Upper lobe of right lung (tissue), 1 donor: Measurements from ENCODE around the gene CRYZL1. TPM values are rescaled to one million over a fixed set of nuclear protein-coding genes. Genes with fewer than 3 reads are reported as not detected.

Experiments
- ATAC-seq: fragments of 200-7000 bp; cut with Tn5 transposase; one replicate; pipeline ENCODE4 v1.9.1; 2020; ENCODE audit warnings: mild to moderate bottlenecking, moderate library complexity
- DNase-seq: peaks from one replicate; pipeline ENCODE4 v3.0.0-alpha.2; 2020
- H3K27ac ChIP-seq: fragments of 200-600 bp; one replicate; pipeline ENCODE4 v1.8.0; 2022
- H3K27me3 ChIP-seq: fragments of 200-600 bp; one replicate; pipeline ENCODE4 v1.8.0; 2022; ENCODE audit warnings: mild to moderate bottlenecking
- H3K36me3 ChIP-seq: fragments of 200-600 bp; one replicate; pipeline ENCODE4 v1.8.0; 2022
- H3K4me1 ChIP-seq: fragments of 200-600 bp; one replicate; pipeline ENCODE4 v1.8.0; 2022
- H3K4me3 ChIP-seq: fragments of 200-600 bp; one replicate; pipeline ENCODE4 v1.8.0; 2022; ENCODE audit warnings: mild to moderate bottlenecking
- H3K9me3 ChIP-seq: fragments of 200-600 bp; one replicate; pipeline ENCODE4 v1.8.0; 2022
- intact Hi-C: fragments of 100-400 bp; cut with DNase I; formaldehyde crosslinking; loops from one replicate; pipeline ENCODE4 v1.11.0; 2022
- total RNA-seq: library from RNA; stranded (reverse); fragmentation: NEBNext Ultra II Directional; extraction: Animal tissue kit (Norgen Biotek cat#: 25700); gene quantifications from one replicate; pipeline ENCODE4 v1.2.1, GENCODE V29; 2021
- TF ChIP-seq, protein P1 (sequence below): fragments of 200-600 bp; IDR thresholded peaks from one replicate; pipeline ENCODE4 v1.8.0; 2022; ENCODE audit warnings: antibody characterized with exemption
- donor health status: DM: no; HTN: yes; CAD: no; lungs with severe emphysema.

The CRYZL1 gene
- total RNA-seq, 1 donor from 2014 or later: 38.0 TPM

DNA sequence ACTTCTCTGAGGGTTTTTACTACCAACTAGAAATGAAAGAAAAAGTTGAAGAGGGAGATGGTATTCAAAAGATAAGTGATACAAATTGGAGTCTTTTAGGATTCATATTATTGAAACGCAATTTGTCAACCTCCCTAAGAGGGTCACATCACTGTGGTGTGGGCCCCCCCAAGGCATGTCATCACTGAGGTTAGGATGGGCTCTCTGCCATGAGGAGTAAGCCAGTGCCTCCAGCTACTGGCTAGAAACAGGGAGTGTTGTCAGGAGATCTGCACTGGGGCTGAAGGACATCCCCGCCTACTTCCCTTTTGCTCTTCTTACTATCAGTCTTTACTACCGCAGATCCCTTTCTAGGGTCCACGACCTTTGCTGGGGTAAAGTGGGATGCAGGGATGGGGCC is 26.6 kb upstream of the CRYZL1 start:
- peak; percentile 44 for ATAC-seq

DNA sequence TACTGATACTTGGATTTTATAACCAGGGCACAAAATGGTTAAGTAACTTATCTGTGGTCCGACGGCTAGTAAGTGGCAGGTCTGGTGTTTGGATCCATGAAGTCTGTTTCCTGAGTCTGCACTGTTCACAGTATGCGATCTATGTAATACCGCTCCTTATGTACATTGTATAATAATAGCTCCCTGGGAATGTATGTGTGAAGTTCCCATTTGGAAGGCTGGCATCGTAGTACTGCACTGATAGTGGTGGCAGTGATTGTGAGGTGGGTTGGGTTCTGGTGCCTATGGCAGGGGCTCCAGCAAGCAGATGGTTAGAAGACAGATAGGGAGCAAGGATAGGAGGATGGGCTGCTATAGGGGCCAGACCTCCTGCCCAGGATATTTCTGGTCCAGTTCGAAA is 26.1 kb upstream of the CRYZL1 start:
- Histone ChIP-seq H3K27ac (no peak overlapping the region), H3K9me3 (no peaks in the 10 kb centered on the region), H3K27me3 (no peaks in the 10 kb centered on the region), H3K4me3 (no peak overlapping the region), H3K4me1 (peaks cover 5% of the 10 kb centered on the region), H3K36me3 (no peaks in the 10 kb centered on the region)
- ATAC-seq: no peak
- TF ChIP-seq, protein P1, sequence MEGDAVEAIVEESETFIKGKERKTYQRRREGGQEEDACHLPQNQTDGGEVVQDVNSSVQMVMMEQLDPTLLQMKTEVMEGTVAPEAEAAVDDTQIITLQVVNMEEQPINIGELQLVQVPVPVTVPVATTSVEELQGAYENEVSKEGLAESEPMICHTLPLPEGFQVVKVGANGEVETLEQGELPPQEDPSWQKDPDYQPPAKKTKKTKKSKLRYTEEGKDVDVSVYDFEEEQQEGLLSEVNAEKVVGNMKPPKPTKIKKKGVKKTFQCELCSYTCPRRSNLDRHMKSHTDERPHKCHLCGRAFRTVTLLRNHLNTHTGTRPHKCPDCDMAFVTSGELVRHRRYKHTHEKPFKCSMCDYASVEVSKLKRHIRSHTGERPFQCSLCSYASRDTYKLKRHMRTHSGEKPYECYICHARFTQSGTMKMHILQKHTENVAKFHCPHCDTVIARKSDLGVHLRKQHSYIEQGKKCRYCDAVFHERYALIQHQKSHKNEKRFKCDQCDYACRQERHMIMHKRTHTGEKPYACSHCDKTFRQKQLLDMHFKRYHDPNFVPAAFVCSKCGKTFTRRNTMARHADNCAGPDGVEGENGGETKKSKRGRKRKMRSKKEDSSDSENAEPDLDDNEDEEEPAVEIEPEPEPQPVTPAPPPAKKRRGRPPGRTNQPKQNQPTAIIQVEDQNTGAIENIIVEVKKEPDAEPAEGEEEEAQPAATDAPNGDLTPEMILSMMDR: no peak
- intact Hi-C loops: no loop called here
- no peak for DNase-seq

More for the DNA sequence above, 26.6 kb upstream of the CRYZL1 start:
- Histone ChIP-seq H3K9me3 (no peaks in the 10 kb centered on the region), H3K4me3 (no peak overlapping the region), H3K27me3 (no peaks in the 10 kb centered on the region), H3K36me3 (no peaks in the 10 kb centered on the region), H3K4me1 (peaks cover 5% of the 10 kb centered on the region), H3K27ac (no peak overlapping the region)
- intact Hi-C loops: no loop called here
- no peak for DNase-seq
- TF ChIP-seq, protein P1: no peak

DNA sequence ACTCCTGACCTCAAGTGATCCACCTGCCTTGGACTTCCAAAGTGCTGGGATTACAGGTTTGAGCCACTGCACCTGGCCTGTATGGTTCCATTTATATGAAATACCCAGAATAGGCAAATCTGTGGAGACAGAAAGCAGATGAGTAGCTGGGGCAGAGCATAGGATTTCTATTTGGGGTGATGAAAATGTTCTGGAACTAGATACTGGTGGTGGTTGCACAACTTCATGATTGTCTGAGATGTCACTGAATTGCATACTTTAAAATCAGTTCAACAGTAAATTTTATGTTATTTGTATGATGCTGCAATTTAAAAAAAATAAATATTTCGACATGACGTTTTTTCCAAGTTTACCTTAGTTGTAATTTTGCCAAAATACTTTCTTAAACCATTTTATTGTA is 24.6 kb upstream of the CRYZL1 start:
- H3K4me3 ChIP-seq: no peak overlapping the region
- ATAC-seq: no peak
- H3K27me3 ChIP-seq: no peaks in the 10 kb centered on the region
- intact Hi-C loops: no loop called here
- peaks cover 5% of the 10 kb centered on the region for H3K4me1 ChIP-seq
- no peaks in the 10 kb centered on the region for H3K36me3 ChIP-seq
- DNase-seq: no peak
- TF ChIP-seq, protein P1: no peak
- no peaks in the 10 kb centered on the region for H3K9me3 ChIP-seq
- H3K27ac ChIP-seq: no peak overlapping the region

DNA sequence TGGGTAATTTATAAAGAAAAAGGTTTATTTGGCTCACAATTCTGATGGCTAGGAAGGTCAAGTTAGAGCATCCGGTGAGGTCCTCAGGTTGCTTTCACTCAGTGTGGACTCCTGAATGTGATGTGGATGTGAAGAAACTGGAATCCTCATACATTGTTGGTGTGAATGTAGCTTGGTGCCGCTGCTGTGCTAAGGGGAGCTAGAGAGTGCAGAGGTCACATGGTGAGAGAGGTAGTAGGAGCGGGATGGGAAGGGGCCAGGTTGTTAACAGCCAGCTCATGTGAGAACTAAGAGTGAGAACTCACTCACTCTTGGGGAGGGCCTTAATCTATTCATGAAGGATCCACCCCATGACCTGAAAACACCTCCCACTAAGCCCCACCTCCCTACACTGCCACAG is 22.6 kb upstream of the CRYZL1 start:
- intact Hi-C loops: no loop called here
- no peak for ATAC-seq

DNA sequence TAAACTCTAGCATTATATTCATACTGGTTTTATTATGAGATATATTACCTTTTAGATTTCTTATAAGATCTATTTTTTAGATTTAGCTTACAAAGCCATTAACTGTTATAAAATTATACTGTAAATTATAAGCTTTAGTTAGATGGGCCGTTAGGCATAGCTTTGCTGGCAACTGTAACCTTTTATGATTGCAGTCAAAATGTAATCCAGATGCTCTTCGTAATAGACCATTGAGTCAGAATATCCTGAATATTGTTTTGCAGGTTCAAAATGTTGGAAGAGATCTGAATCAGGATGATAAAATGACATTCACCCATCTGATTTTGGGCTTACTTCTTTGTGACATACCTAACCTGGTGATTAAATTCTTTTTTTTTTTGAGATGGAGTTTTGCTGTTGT is 21.7 kb upstream of the CRYZL1 start:
- Histone ChIP-seq H3K36me3 (no peaks in the 10 kb centered on the region), H3K27me3 (no peaks in the 10 kb centered on the region), H3K4me1 (peaks cover 17% of the 10 kb centered on the region), H3K9me3 (no peaks in the 10 kb centered on the region), H3K27ac (no peak overlapping the region), H3K4me3 (no peak overlapping the region)
- TF ChIP-seq, protein P1: no peak
- intact Hi-C loops: no loop called here
- ATAC-seq (no peak), DNase-seq (no peak)

More for the DNA sequence above, 22.6 kb upstream of the CRYZL1 start:
- no peaks in the 10 kb centered on the region for H3K9me3 ChIP-seq
- H3K27ac ChIP-seq: no peak overlapping the region
- peaks cover 16% of the 10 kb centered on the region for H3K4me1 ChIP-seq
- H3K36me3 ChIP-seq: no peaks in the 10 kb centered on the region
- TF ChIP-seq, protein P1: no peak
- DNase-seq: no peak
- no peaks in the 10 kb centered on the region for H3K27me3 ChIP-seq
- H3K4me3 ChIP-seq: no peak overlapping the region

DNA sequence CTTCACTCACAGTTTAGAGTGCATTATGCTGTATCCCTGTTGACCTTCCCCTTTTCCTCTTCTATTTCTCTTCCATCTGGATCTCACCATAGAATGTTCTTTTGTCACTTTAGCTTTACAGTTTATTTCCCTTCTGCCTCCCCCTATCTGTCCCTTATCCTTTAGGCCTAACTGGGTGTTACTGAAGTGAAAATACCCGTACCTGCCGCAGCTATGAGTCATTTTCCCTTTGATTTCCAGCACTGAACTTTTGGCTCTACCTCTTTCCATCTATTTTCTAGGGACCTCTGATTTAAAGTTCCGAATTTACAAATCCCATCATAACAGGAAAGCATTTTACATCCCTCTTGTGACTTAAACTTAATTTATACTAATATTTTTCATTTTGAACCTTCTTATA is 20.5 kb upstream of the CRYZL1 start:
- no peak overlapping the region for H3K27ac ChIP-seq
- TF ChIP-seq, protein P1: no peak
- no peak for ATAC-seq

More for the DNA sequence above, 20.5 kb upstream of the CRYZL1 start:
- Histone ChIP-seq H3K4me3 (no peak overlapping the region), H3K27me3 (no peaks in the 10 kb centered on the region), H3K36me3 (no peaks in the 10 kb centered on the region), H3K9me3 (no peaks in the 10 kb centered on the region), H3K4me1 (peaks cover 23% of the 10 kb centered on the region)
- intact Hi-C loops: no loop called here
- DNase-seq: no peak
